ENCODE results near the gene RXRA. TPM values are rescaled to one million over a fixed set of nuclear protein-coding genes. Genes with fewer than 3 reads are reported as not detected.
A peak's percentile ranks its signal among the peaks of the same experiment; 100 is the strongest.

Gene RXRA
- polyA plus RNA-seq, 1 experiment: 12.0 TPM

DNA sequence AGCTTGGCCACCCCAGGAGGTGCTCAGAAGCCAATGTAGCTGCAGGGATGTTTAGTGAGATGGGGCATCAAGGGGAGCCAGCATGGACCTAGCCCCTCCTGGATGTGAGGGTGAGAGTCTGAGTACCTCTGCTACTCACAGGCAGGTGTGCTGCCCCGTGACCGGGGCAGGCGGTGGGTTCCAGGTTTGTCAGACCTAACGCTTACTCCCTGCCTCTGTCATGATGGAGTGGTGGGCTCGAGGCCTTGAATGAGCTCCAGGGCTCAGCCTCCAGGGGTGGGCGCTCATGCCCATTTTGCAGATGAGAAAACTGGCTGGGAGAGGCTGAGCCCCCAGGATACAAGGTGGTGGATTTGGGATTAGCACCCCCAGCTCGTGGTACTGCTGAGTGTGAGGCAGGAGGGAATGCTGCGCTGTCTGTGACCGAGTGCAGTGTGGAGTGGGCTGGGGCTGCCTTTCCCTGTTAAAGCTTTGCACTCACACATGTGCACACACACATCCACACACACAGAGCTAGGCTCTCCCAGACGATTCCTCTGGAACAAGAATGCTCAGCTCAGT is 1.5 kb downstream of the RXRA start:
- ChIA-PET CTCF (interaction anchor here (1.2 to 3.6 kb wide), 4 partner anchors 21 to 157 kb away, joined by 3 to 25 read pairs (median 10); no protein-coding TSS in a partner anchor), POLR2A (interaction anchor here (1.2 kb wide), 1 partner anchor 157 kb away, joined by 3 read pairs; no protein-coding TSS in a partner anchor)
- Histone ChIP-seq H3K36me3 (ENCODE audit: control insufficient read depth, insufficient read depth, low read length) (no peaks in the 10 kb centered on the region), H3K27me3 (ENCODE audit: control insufficient read depth, insufficient read depth, low read length) (no peaks in the 10 kb centered on the region), H3K4me3 (ENCODE audit: low read depth, low read length) (peak overlapping the region; percentile 57)
- TF ChIP-seq, protein P1, sequence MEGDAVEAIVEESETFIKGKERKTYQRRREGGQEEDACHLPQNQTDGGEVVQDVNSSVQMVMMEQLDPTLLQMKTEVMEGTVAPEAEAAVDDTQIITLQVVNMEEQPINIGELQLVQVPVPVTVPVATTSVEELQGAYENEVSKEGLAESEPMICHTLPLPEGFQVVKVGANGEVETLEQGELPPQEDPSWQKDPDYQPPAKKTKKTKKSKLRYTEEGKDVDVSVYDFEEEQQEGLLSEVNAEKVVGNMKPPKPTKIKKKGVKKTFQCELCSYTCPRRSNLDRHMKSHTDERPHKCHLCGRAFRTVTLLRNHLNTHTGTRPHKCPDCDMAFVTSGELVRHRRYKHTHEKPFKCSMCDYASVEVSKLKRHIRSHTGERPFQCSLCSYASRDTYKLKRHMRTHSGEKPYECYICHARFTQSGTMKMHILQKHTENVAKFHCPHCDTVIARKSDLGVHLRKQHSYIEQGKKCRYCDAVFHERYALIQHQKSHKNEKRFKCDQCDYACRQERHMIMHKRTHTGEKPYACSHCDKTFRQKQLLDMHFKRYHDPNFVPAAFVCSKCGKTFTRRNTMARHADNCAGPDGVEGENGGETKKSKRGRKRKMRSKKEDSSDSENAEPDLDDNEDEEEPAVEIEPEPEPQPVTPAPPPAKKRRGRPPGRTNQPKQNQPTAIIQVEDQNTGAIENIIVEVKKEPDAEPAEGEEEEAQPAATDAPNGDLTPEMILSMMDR (IDR thresholded peaks at IDR 0.05; ENCODE audit: insufficient read depth, low read depth, low read length): no peak
- no peak for DNase-seq (ENCODE audit: low read depth)

DNA sequence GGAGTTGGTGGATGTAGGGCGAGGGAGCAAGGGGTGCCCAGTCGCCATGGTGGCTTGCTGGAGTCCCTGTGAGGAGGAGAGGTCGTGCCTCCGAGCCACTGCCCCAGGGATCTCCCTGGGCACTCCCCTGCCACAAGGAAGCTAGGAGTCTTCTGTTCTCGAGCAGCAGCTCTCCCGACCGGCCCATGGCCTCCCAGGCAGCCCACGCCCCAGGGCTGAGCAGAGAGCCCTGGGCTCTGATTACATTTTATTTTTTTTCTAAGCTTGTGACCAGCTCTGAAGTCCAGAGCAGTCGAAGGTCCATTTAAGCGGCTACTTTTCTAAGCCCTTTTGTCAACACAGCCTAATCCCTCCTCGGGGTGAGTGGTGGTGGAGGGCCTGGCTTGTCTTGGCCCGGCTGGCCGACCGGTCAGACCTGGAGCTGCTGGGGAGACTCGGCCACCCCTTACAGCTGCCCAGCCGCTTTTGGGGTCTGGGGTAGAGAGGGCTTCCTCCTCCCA is 2.1 kb downstream of the RXRA start:
- no peaks in the 10 kb centered on the region for H3K36me3 ChIP-seq (ENCODE audit: control insufficient read depth, insufficient read depth, low read length)
- ChIA-PET POLR2A (interaction anchor here (1.2 kb wide), 1 partner anchor 157 kb away, joined by 3 read pairs; no protein-coding TSS in a partner anchor), CTCF (interaction anchor here (0.8 to 3.6 kb wide), 6 partner anchors 13 to 158 kb away, joined by 3 to 25 read pairs (median 6); no protein-coding TSS in a partner anchor)
- no peaks in the 10 kb centered on the region for H3K27me3 ChIP-seq (ENCODE audit: control insufficient read depth, insufficient read depth, low read length)
- peak overlapping the region; percentile 57 for H3K4me3 ChIP-seq (ENCODE audit: low read depth, low read length)
- TF ChIP-seq, protein P1 (IDR thresholded peaks at IDR 0.05; ENCODE audit: insufficient read depth, low read depth, low read length): no peak
- DNase-seq (ENCODE audit: low read depth): no peak

DNA sequence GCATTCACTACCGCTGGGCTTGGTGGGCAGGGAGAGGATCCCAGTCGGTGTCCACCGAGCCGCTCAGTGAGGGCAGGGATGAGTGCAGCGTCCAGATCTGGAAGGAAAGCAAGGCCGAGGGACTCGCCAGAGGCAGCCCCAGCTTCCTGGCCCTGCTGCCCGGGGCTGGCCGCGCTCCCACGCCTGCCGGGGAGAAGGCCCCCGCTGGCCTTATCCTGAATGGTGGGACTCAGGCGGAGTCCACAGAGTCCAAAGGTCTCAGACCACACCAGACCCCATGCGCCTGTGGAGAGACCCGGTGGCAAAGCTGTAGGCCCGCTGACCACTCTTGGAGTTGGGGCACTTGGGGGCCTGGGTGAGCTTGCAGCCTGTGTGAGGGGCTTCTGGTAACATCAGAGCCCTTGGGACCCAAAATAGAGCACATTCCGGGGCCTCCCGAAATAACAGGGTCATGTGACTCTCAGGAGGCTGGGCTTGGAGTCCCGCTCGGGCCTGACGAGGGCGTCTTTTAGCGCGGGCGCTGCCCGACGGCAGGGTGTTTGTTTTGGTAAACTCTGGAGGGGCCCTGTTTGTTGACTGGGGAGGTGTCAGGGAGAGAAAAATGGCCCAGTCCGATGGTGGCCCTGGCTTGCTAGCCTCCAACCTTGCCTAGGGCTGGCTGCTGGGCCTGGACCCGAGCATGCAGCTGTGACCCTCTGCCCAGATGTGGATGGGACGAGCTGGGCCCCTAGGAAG is 2.8 kb downstream of the RXRA start:
- ChIA-PET CTCF (interaction anchor here (0.8 to 3.6 kb wide), 7 partner anchors 12 to 164 kb away, joined by 3 to 25 read pairs (median 5); partner anchors contain the start of gene RNU6ATAC), POLR2A (interaction anchor here (0.6 kb wide), 1 partner anchor 471 kb away, joined by 3 read pairs; no protein-coding TSS in a partner anchor)
- DNase-seq (ENCODE audit: low read depth): no peak
- no peaks in the 10 kb centered on the region for H3K27me3 ChIP-seq (ENCODE audit: control insufficient read depth, insufficient read depth, low read length)
- H3K4me3 ChIP-seq (ENCODE audit: low read depth, low read length): peak overlapping the region; percentile 57
- no peaks in the 10 kb centered on the region for H3K36me3 ChIP-seq (ENCODE audit: control insufficient read depth, insufficient read depth, low read length)
- TF ChIP-seq, protein P1 (IDR thresholded peaks at IDR 0.05; ENCODE audit: insufficient read depth, low read depth, low read length): peak; percentile 39

DNA sequence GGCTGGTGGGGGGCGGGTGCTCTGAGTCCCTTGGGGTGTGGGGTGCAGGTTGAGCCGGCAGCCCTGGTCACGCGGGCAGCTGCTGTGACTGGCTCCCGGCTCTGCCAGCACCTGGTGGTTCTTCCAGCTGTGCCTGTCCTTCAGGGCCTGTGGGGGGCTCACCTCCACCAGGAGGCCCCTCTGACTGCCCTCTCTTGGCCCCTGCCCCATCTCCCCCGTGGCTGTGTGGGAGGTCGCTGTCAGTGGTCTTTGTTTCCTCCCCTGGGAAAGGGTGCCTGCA is 3.3 kb downstream of the RXRA start:
- H3K4me3 ChIP-seq (ENCODE audit: low read depth, low read length): peak overlapping the region; percentile 20
- ChIA-PET POLR2A (no interaction called here), CTCF (interaction anchor here (0.9 to 3.6 kb wide), 4 partner anchors 12 to 165 kb away, joined by 3 to 25 read pairs (median 4); partner anchors contain the start of gene RNU6ATAC)
- TF ChIP-seq, protein P1 (IDR thresholded peaks at IDR 0.05; ENCODE audit: insufficient read depth, low read depth, low read length): no peak
- no peak for DNase-seq (ENCODE audit: low read depth)
- no peaks in the 10 kb centered on the region for H3K27me3 ChIP-seq (ENCODE audit: control insufficient read depth, insufficient read depth, low read length)
- no peaks in the 10 kb centered on the region for H3K36me3 ChIP-seq (ENCODE audit: control insufficient read depth, insufficient read depth, low read length)

DNA sequence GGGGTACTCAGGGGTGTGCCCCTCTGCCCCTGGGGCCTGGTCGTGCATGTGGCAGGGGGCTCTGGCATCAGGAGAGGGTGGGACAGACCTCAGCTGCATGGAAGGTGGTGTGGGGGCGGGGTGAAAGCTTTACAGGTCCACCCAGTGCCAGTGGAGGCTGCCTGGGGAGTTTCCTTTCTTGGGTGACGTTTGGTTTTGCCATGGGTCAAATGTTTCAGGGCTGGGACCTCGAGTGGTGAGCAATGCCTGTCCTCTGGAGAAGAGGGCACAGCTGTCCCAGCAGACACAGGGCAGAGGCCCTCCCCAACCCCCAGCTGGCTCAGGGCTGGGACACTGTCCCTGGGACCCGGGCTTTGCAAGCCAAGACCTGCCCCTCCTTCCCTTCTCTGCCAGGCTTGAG is 3.6 kb downstream of the RXRA start:
- TF ChIP-seq, protein P1 (IDR thresholded peaks at IDR 0.05; ENCODE audit: insufficient read depth, low read depth, low read length): no peak
- POLR2A ChIA-PET: no interaction called here
- Histone ChIP-seq H3K27me3 (ENCODE audit: control insufficient read depth, insufficient read depth, low read length) (no peaks in the 10 kb centered on the region), H3K4me3 (ENCODE audit: low read depth, low read length) (no peak overlapping the region), H3K36me3 (ENCODE audit: control insufficient read depth, insufficient read depth, low read length) (no peaks in the 10 kb centered on the region)
- CTCF ChIA-PET: interaction anchor here (0.9 to 3.6 kb wide), 3 partner anchors 113 to 165 kb away, joined by 3 to 25 read pairs (median 3); partner anchors contain the start of gene RNU6ATAC
- no peak for DNase-seq (ENCODE audit: low read depth)
